Duodenal mucosa (tissue), 2 donors: ENCODE results near the gene ATP5PB.

ENCODE experiments used
- H3K27ac ChIP-seq: one replicate; pipeline ENCODE4 v1.7.0; 2013; ENCODE audit warnings: low read depth, low read length
- H3K27me3 ChIP-seq, 2 donors: one replicate each; pipeline ENCODE4 v1.7.0; 2013; ENCODE audit warnings: low read length in 2 of 2, control low read depth in 1 of 2; ENCODE audit not compliant: insufficient read depth in 2 of 2, control insufficient read depth in 1 of 2
- H3K36me3 ChIP-seq, 2 donors: one replicate each; pipeline ENCODE4 v1.7.0; 2013; ENCODE audit warnings: low read length in 2 of 2, control low read depth in 1 of 2; ENCODE audit not compliant: insufficient read depth in 2 of 2, control insufficient read depth in 1 of 2
- H3K4me1 ChIP-seq, 2 donors: one replicate each; pipeline ENCODE4 v1.7.0; 2013; ENCODE audit warnings: low read length in 2 of 2, control low read depth in 1 of 2; ENCODE audit not compliant: insufficient read depth in 2 of 2, control insufficient read depth in 1 of 2
- H3K4me3 ChIP-seq, 2 donors: one replicate each; pipeline ENCODE4 v1.7.0; 2013; ENCODE audit warnings: low read length in 2 of 2, low read depth in 1 of 2
- H3K9ac ChIP-seq, 2 donors: one replicate each; pipeline ENCODE4 v1.7.0; 2013; ENCODE audit warnings: low read length in 2 of 2, low read depth in 1 of 2
- H3K9me3 ChIP-seq, 2 donors: one replicate each; pipeline ENCODE4 v1.7.0; 2013; ENCODE audit warnings: low read length in 2 of 2, control low read depth in 1 of 2; ENCODE audit not compliant: control insufficient read depth in 1 of 2

ATP5PB gene

GRCh38 chr1:111486431-111486830 lies 37.2 kb downstream of the ATP5PB start:
- no peak overlapping the region for H3K9ac ChIP-seq
- H3K4me1 ChIP-seq, result no peaks in the 10 kb centered on the region
- H3K36me3 ChIP-seq, result no peaks in the 10 kb centered on the region
- H3K27ac ChIP-seq, result no peak overlapping the region
- H3K4me3 ChIP-seq, result no peak overlapping the region
- H3K9me3 ChIP-seq, result no peaks in the 10 kb centered on the region
- no peaks in the 10 kb centered on the region for H3K27me3 ChIP-seq

- Histone ChIP-seq H3K9ac (no peak overlapping the region), H3K4me3 (no peak overlapping the region), H3K27ac (no peak overlapping the region), H3K4me1 (no peaks in the 10 kb centered on the region), H3K36me3 (no peaks in the 10 kb centered on the region), H3K27me3 (no peaks in the 10 kb centered on the region), H3K9me3 (no peaks in the 10 kb centered on the region)
These were observed 37.9 kb downstream of the ATP5PB start for GRCh38 chr1:111487133-111487532.

- H3K4me3 ChIP-seq, result no peak overlapping the region
- H3K36me3 ChIP-seq, result no peaks in the 10 kb centered on the region
- no peaks in the 10 kb centered on the region for H3K4me1 ChIP-seq
- H3K9ac ChIP-seq, result peak overlapping the region in 1 of 2 donors; percentile 16
- H3K27me3 ChIP-seq, result no peaks in the 10 kb centered on the region
- no peaks in the 10 kb centered on the region for H3K9me3 ChIP-seq
- no peak overlapping the region for H3K27ac ChIP-seq
These were observed 39.4 kb downstream of the ATP5PB start for GRCh38 chr1:111488669-111489068.

- no peak overlapping the region for H3K9ac ChIP-seq
- no peaks in the 10 kb centered on the region for H3K36me3 ChIP-seq
- no peaks in the 10 kb centered on the region for H3K4me1 ChIP-seq
- no peaks in the 10 kb centered on the region for H3K9me3 ChIP-seq
- H3K27me3 ChIP-seq, result no peaks in the 10 kb centered on the region
- H3K4me3 ChIP-seq, result no peak overlapping the region
- peak overlapping the region; percentile 34 for H3K27ac ChIP-seq
These were observed 40.3 kb downstream of the ATP5PB start for GRCh38 chr1:111489604-111490003.

GRCh38 chr1:111490220-111490619 lies 41.0 kb downstream of the ATP5PB start:
- H3K36me3 ChIP-seq, result no peaks in the 10 kb centered on the region
- H3K27ac ChIP-seq, result no peak overlapping the region
- H3K9ac ChIP-seq, result no peak overlapping the region
- no peaks in the 10 kb centered on the region for H3K27me3 ChIP-seq
- no peak overlapping the region for H3K4me3 ChIP-seq
- H3K9me3 ChIP-seq, result no peaks in the 10 kb centered on the region
- H3K4me1 ChIP-seq, result no peaks in the 10 kb centered on the region

- Histone ChIP-seq H3K36me3 (no peaks in the 10 kb centered on the region), H3K4me1 (no peaks in the 10 kb centered on the region), H3K27me3 (no peaks in the 10 kb centered on the region), H3K9ac (no peak overlapping the region), H3K4me3 (no peak overlapping the region), H3K9me3 (no peaks in the 10 kb centered on the region), H3K27ac (peak overlapping the region; percentile 15)
These were observed 41.8 kb downstream of the ATP5PB start for GRCh38 chr1:111491070-111491469.

- H3K4me1 ChIP-seq, result no peaks in the 10 kb centered on the region
- no peak overlapping the region for H3K4me3 ChIP-seq
- H3K27me3 ChIP-seq, result no peaks in the 10 kb centered on the region
- H3K9ac ChIP-seq, result no peak overlapping the region
- no peaks in the 10 kb centered on the region for H3K9me3 ChIP-seq
- H3K36me3 ChIP-seq, result no peaks in the 10 kb centered on the region
- H3K27ac ChIP-seq, result no peak overlapping the region
These were observed 47.1 kb downstream of the ATP5PB start for GRCh38 chr1:111496398-111496797.

GRCh38 chr1:111497592-111497991 lies 48.3 kb downstream of the ATP5PB start:
- Histone ChIP-seq H3K9ac (no peak overlapping the region), H3K4me1 (no peaks in the 10 kb centered on the region), H3K4me3 (no peak overlapping the region), H3K36me3 (no peaks in the 10 kb centered on the region), H3K27me3 (no peaks in the 10 kb centered on the region), H3K27ac (no peak overlapping the region), H3K9me3 (no peaks in the 10 kb centered on the region)

GRCh38 chr1:111499026-111499785 lies 49.9 kb downstream of the ATP5PB start:
- H3K4me1 ChIP-seq, result no peaks in the 10 kb centered on the region
- H3K27ac ChIP-seq, result no peak overlapping the region
- no peaks in the 10 kb centered on the region for H3K9me3 ChIP-seq
- H3K36me3 ChIP-seq, result no peaks in the 10 kb centered on the region
- H3K27me3 ChIP-seq, result no peaks in the 10 kb centered on the region
- no peak overlapping the region for H3K9ac ChIP-seq
- no peak overlapping the region for H3K4me3 ChIP-seq

- H3K27ac ChIP-seq, result no peak overlapping the region
- no peaks in the 10 kb centered on the region for H3K27me3 ChIP-seq
- H3K36me3 ChIP-seq, result no peaks in the 10 kb centered on the region
- H3K4me1 ChIP-seq, result peaks cover 0 to 11% of the 10 kb centered on the region in 2 donors
- H3K4me3 ChIP-seq, result peak overlapping the region in 1 of 2 donors; percentile 50
- no peak overlapping the region for H3K9ac ChIP-seq
- no peaks in the 10 kb centered on the region for H3K9me3 ChIP-seq
These were observed 52.4 kb downstream of the ATP5PB start for GRCh38 chr1:111501645-111502044.
